Measurements from ENCODE around the gene ZFP36L1.

GRCh38 chr14:68820536-68820935 lies 27.7 kb upstream of the ZFP36L1 start:
- TF ChIP-seq EZH2 (IDR thresholded peaks at IDR 0.05; ENCODE audit: borderline replicate concordance, control insufficient read depth, low read depth, low read length) (no peak), CBX5 (IDR thresholded peaks at IDR 0.05; ENCODE audit: low read depth) (no peak), CTCF (IDR thresholded peaks at IDR 0.05 in 2 of 3, conservative IDR thresholded peaks at IDR 0.05 in 1 of 3; ENCODE audit: control insufficient read depth in 2 of 3, extremely low read depth in 1 of 3, insufficient read depth in 1 of 3, low read depth in 3 of 3, low read length in 3 of 3) (no peak), MAX (IDR thresholded peaks at IDR 0.05; ENCODE audit: low read depth, low read length) (no peak), ZZZ3 (IDR thresholded peaks at IDR 0.05; ENCODE audit: control insufficient read depth, insufficient read length, low read depth) (no peak), RAD21 (IDR thresholded peaks at IDR 0.05; ENCODE audit: insufficient read depth, low read depth, low read length) (no peak), SPI1 (IDR thresholded peaks at IDR 0.05; ENCODE audit: borderline replicate concordance, insufficient read depth, low read depth, low read length) (no peak)

All from GM12878 (cell line).